ENCODE data around the gene SCAPER.

SCAPER gene

GRCh38 chr15:76682833-76683232 is 222.3 kb downstream of the SCAPER start:
- Histone ChIP-seq H3K4me3 (ENCODE audit: low read length) (no peak overlapping the region), H3K9me3 (ENCODE audit: control insufficient read depth, insufficient read depth, low read length) (no peaks in the 10 kb centered on the region), H3K4me1 (ENCODE audit: control insufficient read depth, insufficient read depth, low read length) (no peaks in the 10 kb centered on the region), H3K27ac (ENCODE audit: low read length) (no peak overlapping the region), H3K36me3 (ENCODE audit: control insufficient read depth, insufficient read depth, low read length) (no peaks in the 10 kb centered on the region), H3K27me3 (ENCODE audit: control insufficient read depth, insufficient read depth, low read length) (no peaks in the 10 kb centered on the region)
- DNase-seq (ENCODE audit: low read depth, low spot score) = no peak
- whole genome bisulfite sequencing (ENCODE audit: insufficient coverage, insufficient read length) = no CpG with 5 or more reads among the region's 3 CpGs

- DNase-seq (ENCODE audit: low read depth, low spot score) = no peak
- Histone ChIP-seq H3K27me3 (ENCODE audit: control insufficient read depth, insufficient read depth, low read length) (no peaks in the 10 kb centered on the region), H3K36me3 (ENCODE audit: control insufficient read depth, insufficient read depth, low read length) (no peaks in the 10 kb centered on the region), H3K9me3 (ENCODE audit: control insufficient read depth, insufficient read depth, low read length) (no peaks in the 10 kb centered on the region), H3K4me3 (ENCODE audit: low read length) (no peak overlapping the region), H3K27ac (ENCODE audit: low read length) (no peak overlapping the region), H3K4me1 (ENCODE audit: control insufficient read depth, insufficient read depth, low read length) (no peaks in the 10 kb centered on the region)
- WGBS (ENCODE audit: insufficient coverage, insufficient read length) = no CpG with 5 or more reads among the region's 7 CpGs
Measured at GRCh38 chr15:76682259-76682658, 222.9 kb downstream of the SCAPER start.

- no CpG with 5 or more reads among the region's 1 CpG for WGBS (ENCODE audit: insufficient coverage, insufficient read length)
- no peak for DNase-seq (ENCODE audit: low read depth, low spot score)
- Histone ChIP-seq H3K4me3 (ENCODE audit: low read length) (no peak overlapping the region), H3K36me3 (ENCODE audit: control insufficient read depth, insufficient read depth, low read length) (no peaks in the 10 kb centered on the region), H3K27me3 (ENCODE audit: control insufficient read depth, insufficient read depth, low read length) (no peaks in the 10 kb centered on the region), H3K27ac (ENCODE audit: low read length) (no peak overlapping the region), H3K9me3 (ENCODE audit: control insufficient read depth, insufficient read depth, low read length) (no peaks in the 10 kb centered on the region), H3K4me1 (ENCODE audit: control insufficient read depth, insufficient read depth, low read length) (no peaks in the 10 kb centered on the region)
Measured at GRCh38 chr15:76678766-76679165, 226.4 kb downstream of the SCAPER start.

- no peak for DNase-seq (ENCODE audit: low read depth, low spot score)
Measured at GRCh38 chr15:76674883-76675282, 230.3 kb downstream of the SCAPER start.

GRCh38 chr15:76669521-76670207 is 235.5 kb downstream of the SCAPER start:
- Histone ChIP-seq H3K27ac (ENCODE audit: low read length) (no peak overlapping the region), H3K4me3 (ENCODE audit: low read length) (no peak overlapping the region), H3K36me3 (ENCODE audit: control insufficient read depth, insufficient read depth, low read length) (no peaks in the 10 kb centered on the region), H3K9me3 (ENCODE audit: control insufficient read depth, insufficient read depth, low read length) (no peaks in the 10 kb centered on the region), H3K4me1 (ENCODE audit: control insufficient read depth, insufficient read depth, low read length) (no peaks in the 10 kb centered on the region), H3K27me3 (ENCODE audit: control insufficient read depth, insufficient read depth, low read length) (no peaks in the 10 kb centered on the region)
- whole genome bisulfite sequencing (ENCODE audit: insufficient coverage, insufficient read length) = 100% methylated on average over 1 of the region's 4 CpGs
- no peak for DNase-seq (ENCODE audit: low read depth, low spot score)

More at GRCh38 chr15:76674883-76675282, 230.3 kb downstream of the SCAPER start:
- no peaks in the 10 kb centered on the region for H3K4me1 ChIP-seq (ENCODE audit: control insufficient read depth, insufficient read depth, low read length)
- H3K4me3 ChIP-seq (ENCODE audit: low read length) = no peak overlapping the region
- H3K36me3 ChIP-seq (ENCODE audit: control insufficient read depth, insufficient read depth, low read length) = no peaks in the 10 kb centered on the region
- no peaks in the 10 kb centered on the region for H3K9me3 ChIP-seq (ENCODE audit: control insufficient read depth, insufficient read depth, low read length)
- H3K27me3 ChIP-seq (ENCODE audit: control insufficient read depth, insufficient read depth, low read length) = no peaks in the 10 kb centered on the region
- no peak overlapping the region for H3K27ac ChIP-seq (ENCODE audit: low read length)
- no CpG with 5 or more reads among the region's 2 CpGs for WGBS (ENCODE audit: insufficient coverage, insufficient read length)

- no peak overlapping the region for H3K27ac ChIP-seq (ENCODE audit: low read length)
- DNase-seq (ENCODE audit: low read depth, low spot score) = no peak
- H3K4me1 ChIP-seq (ENCODE audit: control insufficient read depth, insufficient read depth, low read length) = no peaks in the 10 kb centered on the region
- no peaks in the 10 kb centered on the region for H3K27me3 ChIP-seq (ENCODE audit: control insufficient read depth, insufficient read depth, low read length)
- no CpG with 5 or more reads among the region's 2 CpGs for WGBS (ENCODE audit: insufficient coverage, insufficient read length)
- H3K36me3 ChIP-seq (ENCODE audit: control insufficient read depth, insufficient read depth, low read length) = no peaks in the 10 kb centered on the region
- no peaks in the 10 kb centered on the region for H3K9me3 ChIP-seq (ENCODE audit: control insufficient read depth, insufficient read depth, low read length)
- no peak overlapping the region for H3K4me3 ChIP-seq (ENCODE audit: low read length)
Measured at GRCh38 chr15:76668900-76669299, 236.2 kb downstream of the SCAPER start.

GRCh38 chr15:76667943-76668715 is 237.0 kb downstream of the SCAPER start:
- H3K27ac ChIP-seq (ENCODE audit: low read length) = no peak overlapping the region
- H3K36me3 ChIP-seq (ENCODE audit: control insufficient read depth, insufficient read depth, low read length) = no peaks in the 10 kb centered on the region
- no peak for DNase-seq (ENCODE audit: low read depth, low spot score)
- no peak overlapping the region for H3K4me3 ChIP-seq (ENCODE audit: low read length)
- H3K4me1 ChIP-seq (ENCODE audit: control insufficient read depth, insufficient read depth, low read length) = no peaks in the 10 kb centered on the region
- H3K27me3 ChIP-seq (ENCODE audit: control insufficient read depth, insufficient read depth, low read length) = no peaks in the 10 kb centered on the region
- no peaks in the 10 kb centered on the region for H3K9me3 ChIP-seq (ENCODE audit: control insufficient read depth, insufficient read depth, low read length)
- 100% methylated on average over 2 of the region's 4 CpGs for WGBS (ENCODE audit: insufficient coverage, insufficient read length)

- H3K4me3 ChIP-seq (ENCODE audit: low read length) = no peak overlapping the region
- H3K27me3 ChIP-seq (ENCODE audit: control insufficient read depth, insufficient read depth, low read length) = no peaks in the 10 kb centered on the region
- no CpG with 5 or more reads among the region's 5 CpGs for WGBS (ENCODE audit: insufficient coverage, insufficient read length)
- H3K36me3 ChIP-seq (ENCODE audit: control insufficient read depth, insufficient read depth, low read length) = no peaks in the 10 kb centered on the region
- no peaks in the 10 kb centered on the region for H3K4me1 ChIP-seq (ENCODE audit: control insufficient read depth, insufficient read depth, low read length)
- H3K9me3 ChIP-seq (ENCODE audit: control insufficient read depth, insufficient read depth, low read length) = no peaks in the 10 kb centered on the region
- no peak for DNase-seq (ENCODE audit: low read depth, low spot score)
- no peak overlapping the region for H3K27ac ChIP-seq (ENCODE audit: low read length)
Measured at GRCh38 chr15:76664895-76665294, 240.2 kb downstream of the SCAPER start.

- Histone ChIP-seq H3K4me3 (ENCODE audit: low read length) (no peak overlapping the region), H3K4me1 (ENCODE audit: control insufficient read depth, insufficient read depth, low read length) (no peaks in the 10 kb centered on the region), H3K9me3 (ENCODE audit: control insufficient read depth, insufficient read depth, low read length) (no peaks in the 10 kb centered on the region), H3K27me3 (ENCODE audit: control insufficient read depth, insufficient read depth, low read length) (no peaks in the 10 kb centered on the region), H3K36me3 (ENCODE audit: control insufficient read depth, insufficient read depth, low read length) (no peaks in the 10 kb centered on the region), H3K27ac (ENCODE audit: low read length) (no peak overlapping the region)
- no peak for DNase-seq (ENCODE audit: low read depth, low spot score)
- no CpG with 5 or more reads among the region's 2 CpGs for WGBS (ENCODE audit: insufficient coverage, insufficient read length)
Measured at GRCh38 chr15:76664411-76664810, 240.7 kb downstream of the SCAPER start.

- Histone ChIP-seq H3K27ac (ENCODE audit: low read length) (no peak overlapping the region), H3K27me3 (ENCODE audit: control insufficient read depth, insufficient read depth, low read length) (no peaks in the 10 kb centered on the region), H3K4me3 (ENCODE audit: low read length) (no peak overlapping the region), H3K9me3 (ENCODE audit: control insufficient read depth, insufficient read depth, low read length) (no peaks in the 10 kb centered on the region), H3K36me3 (ENCODE audit: control insufficient read depth, insufficient read depth, low read length) (no peaks in the 10 kb centered on the region), H3K4me1 (ENCODE audit: control insufficient read depth, insufficient read depth, low read length) (no peaks in the 10 kb centered on the region)
- no peak for DNase-seq (ENCODE audit: low read depth, low spot score)
- no CpG with 5 or more reads among the region's 2 CpGs for WGBS (ENCODE audit: insufficient coverage, insufficient read length)
Measured at GRCh38 chr15:76663529-76663928, 241.6 kb downstream of the SCAPER start.
